ENCODE data around the gene NET1. TPM values are rescaled to one million over a fixed set of nuclear protein-coding genes. Genes with fewer than 3 reads are reported as not detected.

NET1 gene
- total and polyA plus RNA-seq, 2 donors (not counting 3 experiments of a cell fraction or from before 2014, with no cell fraction given): 14.4 to 46.3 TPM

DNA sequence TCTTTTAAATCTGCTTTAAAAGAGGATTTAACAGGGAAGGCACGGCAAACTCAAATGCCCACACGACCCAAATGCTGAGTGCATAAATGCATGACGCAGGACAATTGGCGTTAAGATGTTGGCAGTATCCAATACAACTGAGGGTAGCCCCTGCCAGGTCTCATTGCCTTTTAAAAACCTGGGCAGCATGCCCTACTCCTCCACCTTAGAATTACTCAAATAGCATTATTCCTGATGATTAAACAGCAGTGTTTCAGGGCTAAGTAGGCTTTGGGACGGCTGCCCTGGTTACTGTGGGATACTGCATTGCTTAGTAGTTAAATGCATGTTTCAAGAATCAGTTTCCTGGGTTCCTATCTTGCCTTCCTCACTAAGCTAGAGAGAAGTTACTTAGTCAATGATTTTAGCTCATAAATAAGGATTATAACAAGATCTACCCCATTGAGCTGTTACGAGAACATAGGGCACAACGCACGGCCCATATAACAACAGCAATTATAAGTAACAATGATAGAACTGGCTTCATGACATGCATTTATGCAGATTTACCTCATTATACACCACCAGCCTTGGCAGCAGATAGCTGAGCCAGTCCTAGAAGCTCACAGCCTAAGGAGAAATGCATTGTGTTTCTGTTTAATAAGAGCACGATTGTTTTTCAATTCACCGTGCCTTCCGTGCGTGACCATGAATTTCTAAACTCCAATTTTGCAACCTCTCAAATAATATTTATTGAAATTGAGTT is 15.6 kb upstream of the NET1 start:
- TF ChIP-seq FOS (IDR thresholded peaks at IDR 0.05; ENCODE audit: borderline replicate concordance, insufficient read depth, low read length): no peak
- no peak for TF ChIP-seq POLR2AphosphoS5 (IDR thresholded peaks at IDR 0.05; ENCODE audit: insufficient read depth, low read depth, low read length)
- no peak for TF ChIP-seq GATA2 (IDR thresholded peaks at IDR 0.05; ENCODE audit: insufficient read depth, insufficient read length, low read depth, low read length)
- TF ChIP-seq, protein P1, sequence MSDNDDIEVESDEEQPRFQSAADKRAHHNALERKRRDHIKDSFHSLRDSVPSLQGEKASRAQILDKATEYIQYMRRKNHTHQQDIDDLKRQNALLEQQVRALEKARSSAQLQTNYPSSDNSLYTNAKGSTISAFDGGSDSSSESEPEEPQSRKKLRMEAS (IDR thresholded peaks at IDR 0.05; ENCODE audit: insufficient read depth, insufficient read length): no peak
- TF ChIP-seq, protein P2, sequence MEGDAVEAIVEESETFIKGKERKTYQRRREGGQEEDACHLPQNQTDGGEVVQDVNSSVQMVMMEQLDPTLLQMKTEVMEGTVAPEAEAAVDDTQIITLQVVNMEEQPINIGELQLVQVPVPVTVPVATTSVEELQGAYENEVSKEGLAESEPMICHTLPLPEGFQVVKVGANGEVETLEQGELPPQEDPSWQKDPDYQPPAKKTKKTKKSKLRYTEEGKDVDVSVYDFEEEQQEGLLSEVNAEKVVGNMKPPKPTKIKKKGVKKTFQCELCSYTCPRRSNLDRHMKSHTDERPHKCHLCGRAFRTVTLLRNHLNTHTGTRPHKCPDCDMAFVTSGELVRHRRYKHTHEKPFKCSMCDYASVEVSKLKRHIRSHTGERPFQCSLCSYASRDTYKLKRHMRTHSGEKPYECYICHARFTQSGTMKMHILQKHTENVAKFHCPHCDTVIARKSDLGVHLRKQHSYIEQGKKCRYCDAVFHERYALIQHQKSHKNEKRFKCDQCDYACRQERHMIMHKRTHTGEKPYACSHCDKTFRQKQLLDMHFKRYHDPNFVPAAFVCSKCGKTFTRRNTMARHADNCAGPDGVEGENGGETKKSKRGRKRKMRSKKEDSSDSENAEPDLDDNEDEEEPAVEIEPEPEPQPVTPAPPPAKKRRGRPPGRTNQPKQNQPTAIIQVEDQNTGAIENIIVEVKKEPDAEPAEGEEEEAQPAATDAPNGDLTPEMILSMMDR (IDR thresholded peaks at IDR 0.05; ENCODE audit: extremely low read depth in 1 of 2, insufficient read depth in 1 of 2, low read depth in 1 of 2, low read length in 2 of 2): no peak
- dilution Hi-C loops (cut with MboI; ENCODE audit: extremely low pct_ligation_motif_present, low sequenced_read_pairs) (no loop called here), intact Hi-C loops (cut with micrococcal nuclease) (no loop called here)
- no peak overlapping the region for H3K27ac ChIP-seq (ENCODE audit: insufficient read depth, low read depth, low read length)
- ChIA-PET POLR2A (no interaction called here), CTCF (interaction anchor here (1.2 kb wide), 1 partner anchor 547 kb away, joined by 6 read pairs; no protein-coding TSS in a partner anchor)
- H3K27me3 ChIP-seq (ENCODE audit: control insufficient read depth in 2 of 2, insufficient read depth in 2 of 2, low read length in 2 of 2): peaks cover 0 to 2% of the 10 kb centered on the region in 2 experiments
- no peak overlapping the region for H3K4me2 ChIP-seq (ENCODE audit: insufficient read depth, low read length)
- BruUV-seq (replicated peaks): no TSS peak
- H4K20me1 ChIP-seq (replicated peaks; ENCODE audit: control insufficient read depth, extremely low read depth, insufficient read depth, low read length): no peaks in the 10 kb centered on the region
- H3K4me3 ChIP-seq (replicated peaks in 1 of 3; ENCODE audit: insufficient read depth in 1 of 3, low read depth in 1 of 3, low read length in 3 of 3): no peak overlapping the region
- DNase-seq (ENCODE audit: low read depth, low spot score) (no peak), FAIRE-seq (no peak)
- no peak overlapping the region for H2AFZ ChIP-seq (ENCODE audit: low read depth, low read length)
- no peaks in the 10 kb centered on the region for H3K9me1 ChIP-seq (replicated peaks; ENCODE audit: control insufficient read depth, extremely low read depth, insufficient read depth, low read length)
- H3K9ac ChIP-seq (replicated peaks; ENCODE audit: extremely low read depth, insufficient read depth, low read length): no peak overlapping the region
- no peaks in the 10 kb centered on the region for H3K4me1 ChIP-seq (ENCODE audit: control insufficient read depth, extremely low read depth, insufficient read depth, low read length)
- H3K9me3 ChIP-seq (replicated peaks; ENCODE audit: control insufficient read depth, insufficient read depth, low read length): no peaks in the 10 kb centered on the region
- no peaks in the 10 kb centered on the region for H3K36me3 ChIP-seq (ENCODE audit: control insufficient read depth in 2 of 2, extremely low read depth in 1 of 2, insufficient read depth in 2 of 2, low read length in 2 of 2)
- H3K79me2 ChIP-seq (ENCODE audit: control insufficient read depth, insufficient read depth, low read length): no peaks in the 10 kb centered on the region
